Measurements from ENCODE around the gene SIGLEC12. TPM values are rescaled to one million over a fixed set of nuclear protein-coding genes. Genes with fewer than 3 reads are reported as not detected.

The SIGLEC12 gene
- total and polyA plus RNA-seq, 9 of the 15 experiments (the other 6 are each of a cell fraction or from before 2014, with no cell fraction given): 0.08 to 1.3 (median 0.54) TPM

GRCh38 chr19:51546650-51547396 lies 45.2 kb upstream of the SIGLEC12 start (continued):
- TF ChIP-seq, protein P1, sequence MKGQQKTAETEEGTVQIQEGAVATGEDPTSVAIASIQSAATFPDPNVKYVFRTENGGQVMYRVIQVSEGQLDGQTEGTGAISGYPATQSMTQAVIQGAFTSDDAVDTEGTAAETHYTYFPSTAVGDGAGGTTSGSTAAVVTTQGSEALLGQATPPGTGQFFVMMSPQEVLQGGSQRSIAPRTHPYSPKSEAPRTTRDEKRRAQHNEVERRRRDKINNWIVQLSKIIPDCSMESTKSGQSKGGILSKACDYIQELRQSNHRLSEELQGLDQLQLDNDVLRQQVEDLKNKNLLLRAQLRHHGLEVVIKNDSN (CRISPR knock-in tag; IDR thresholded peaks at IDR 0.05): no peak
- TF ChIP-seq CBFA2T3 (IDR thresholded peaks at IDR 0.05) (peak; percentile 98), ID3 (CRISPR knock-in tag; IDR thresholded peaks at IDR 0.05) (0 out of 2 replicates have a peak, but pooled peaks have one; percentile 38), ID3 (tag; IDR thresholded peaks at IDR 0.05) (no peak), ARID1B (IDR thresholded peaks at IDR 0.05) (peak; percentile 100), VEZF1 (CRISPR knock-in tag; IDR thresholded peaks at IDR 0.05) (peak; percentile 78), ZNF197 (CRISPR knock-in tag; IDR thresholded peaks at IDR 0.05; ENCODE audit: low read depth) (peak; percentile 91; the same call in 1 of the 2 replicates), BRD9 (IDR thresholded peaks at IDR 0.05; ENCODE audit: low read depth, partially characterized antibody) (peak; percentile 86), ARID3A (IDR thresholded peaks at IDR 0.05; ENCODE audit: borderline replicate concordance, low read depth, low read length) (peak; percentile 42; the same call in 1 of the 2 replicates), TEAD1 (CRISPR knock-in tag; IDR thresholded peaks at IDR 0.05) (peak; percentile 95 to 96), ZNF3 (CRISPR knock-in tag; IDR thresholded peaks at IDR 0.05) (0 out of 2 replicates have a peak, but pooled peaks have one; percentile 26), TAL1 (IDR thresholded peaks at IDR 0.05) (peak; percentile 98), ZKSCAN1 (IDR thresholded peaks at IDR 0.05; ENCODE audit: low read depth, low read length) (peak; percentile 52; the same call in 1 of the 2 replicates), ZNF717 (CRISPR knock-in tag; IDR thresholded peaks at IDR 0.05) (no peak), NCOA1 (IDR thresholded peaks at IDR 0.05; ENCODE audit: low read depth) (peak; percentile 95), FOXM1 (IDR thresholded peaks at IDR 0.05; ENCODE audit: low read depth) (peak; percentile 94), FOXM1 (CRISPR knock-in tag; IDR thresholded peaks at IDR 0.05; ENCODE audit: low read depth) (no peak)
- TF ChIP-seq, protein P2, sequence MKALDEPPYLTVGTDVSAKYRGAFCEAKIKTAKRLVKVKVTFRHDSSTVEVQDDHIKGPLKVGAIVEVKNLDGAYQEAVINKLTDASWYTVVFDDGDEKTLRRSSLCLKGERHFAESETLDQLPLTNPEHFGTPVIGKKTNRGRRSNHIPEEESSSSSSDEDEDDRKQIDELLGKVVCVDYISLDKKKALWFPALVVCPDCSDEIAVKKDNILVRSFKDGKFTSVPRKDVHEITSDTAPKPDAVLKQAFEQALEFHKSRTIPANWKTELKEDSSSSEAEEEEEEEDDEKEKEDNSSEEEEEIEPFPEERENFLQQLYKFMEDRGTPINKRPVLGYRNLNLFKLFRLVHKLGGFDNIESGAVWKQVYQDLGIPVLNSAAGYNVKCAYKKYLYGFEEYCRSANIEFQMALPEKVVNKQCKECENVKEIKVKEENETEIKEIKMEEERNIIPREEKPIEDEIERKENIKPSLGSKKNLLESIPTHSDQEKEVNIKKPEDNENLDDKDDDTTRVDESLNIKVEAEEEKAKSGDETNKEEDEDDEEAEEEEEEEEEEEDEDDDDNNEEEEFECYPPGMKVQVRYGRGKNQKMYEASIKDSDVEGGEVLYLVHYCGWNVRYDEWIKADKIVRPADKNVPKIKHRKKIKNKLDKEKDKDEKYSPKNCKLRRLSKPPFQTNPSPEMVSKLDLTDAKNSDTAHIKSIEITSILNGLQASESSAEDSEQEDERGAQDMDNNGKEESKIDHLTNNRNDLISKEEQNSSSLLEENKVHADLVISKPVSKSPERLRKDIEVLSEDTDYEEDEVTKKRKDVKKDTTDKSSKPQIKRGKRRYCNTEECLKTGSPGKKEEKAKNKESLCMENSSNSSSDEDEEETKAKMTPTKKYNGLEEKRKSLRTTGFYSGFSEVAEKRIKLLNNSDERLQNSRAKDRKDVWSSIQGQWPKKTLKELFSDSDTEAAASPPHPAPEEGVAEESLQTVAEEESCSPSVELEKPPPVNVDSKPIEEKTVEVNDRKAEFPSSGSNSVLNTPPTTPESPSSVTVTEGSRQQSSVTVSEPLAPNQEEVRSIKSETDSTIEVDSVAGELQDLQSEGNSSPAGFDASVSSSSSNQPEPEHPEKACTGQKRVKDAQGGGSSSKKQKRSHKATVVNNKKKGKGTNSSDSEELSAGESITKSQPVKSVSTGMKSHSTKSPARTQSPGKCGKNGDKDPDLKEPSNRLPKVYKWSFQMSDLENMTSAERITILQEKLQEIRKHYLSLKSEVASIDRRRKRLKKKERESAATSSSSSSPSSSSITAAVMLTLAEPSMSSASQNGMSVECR (CRISPR knock-in tag; IDR thresholded peaks at IDR 0.05): peak; percentile 16; the same call in 1 of the 2 replicates

Measured in K562 (cell line).